Osteocyte (in vitro differentiated cells): ENCODE data around the gene GBP7. TPM values are rescaled to one million over a fixed set of nuclear protein-coding genes. Genes with fewer than 3 reads are reported as not detected.

Experiments used
- DNase-seq: peaks from one replicate; pipeline ENCODE4 v3.0.0; 2021; ENCODE audit warnings: mixed read lengths; ENCODE audit not compliant: unreplicated experiment; ENCODE audit errors: extremely low spot score
- H3K27ac Mint-ChIP-seq: one replicate; pipeline ENCODE4 v1.8.0; 2021; ENCODE audit warnings: mild to moderate bottlenecking, mixed read lengths; ENCODE audit not compliant: unreplicated experiment
- H3K27me3 Mint-ChIP-seq: one replicate; pipeline ENCODE4 v1.8.0; 2021; ENCODE audit warnings: mixed read lengths; ENCODE audit not compliant: unreplicated experiment
- H3K36me3 Mint-ChIP-seq: one replicate; pipeline ENCODE4 v1.8.0; 2021; ENCODE audit warnings: mixed read lengths; ENCODE audit not compliant: unreplicated experiment
- H3K4me1 Mint-ChIP-seq: one replicate; pipeline ENCODE4 v1.8.0; 2021; ENCODE audit warnings: mixed read lengths; ENCODE audit not compliant: unreplicated experiment
- H3K4me3 Mint-ChIP-seq: one replicate; pipeline ENCODE4 v1.8.0; 2021; ENCODE audit warnings: mild to moderate bottlenecking, moderate library complexity, mixed read lengths; ENCODE audit not compliant: unreplicated experiment
- H3K9me3 Mint-ChIP-seq: one replicate; pipeline ENCODE4 v1.8.0; 2021; ENCODE audit warnings: mixed read lengths; ENCODE audit not compliant: unreplicated experiment
- total RNA-seq: library from RNA; stranded (reverse); gene quantifications from 2 replicates; pipeline ENCODE4 v1.2.1, GENCODE V29; 2021
- TF ChIP-seq, protein P1 (sequence below): fragments of 200-600 bp; sonication (generic); IDR thresholded peaks from 2 replicates; pipeline ENCODE4 v1.5.0; 2021; ENCODE audit warnings: antibody characterized with exemption, mild to moderate bottlenecking, moderate library complexity

Gene GBP7
- total RNA-seq, 1 donor from 2014 or later, result not detected

DNA sequence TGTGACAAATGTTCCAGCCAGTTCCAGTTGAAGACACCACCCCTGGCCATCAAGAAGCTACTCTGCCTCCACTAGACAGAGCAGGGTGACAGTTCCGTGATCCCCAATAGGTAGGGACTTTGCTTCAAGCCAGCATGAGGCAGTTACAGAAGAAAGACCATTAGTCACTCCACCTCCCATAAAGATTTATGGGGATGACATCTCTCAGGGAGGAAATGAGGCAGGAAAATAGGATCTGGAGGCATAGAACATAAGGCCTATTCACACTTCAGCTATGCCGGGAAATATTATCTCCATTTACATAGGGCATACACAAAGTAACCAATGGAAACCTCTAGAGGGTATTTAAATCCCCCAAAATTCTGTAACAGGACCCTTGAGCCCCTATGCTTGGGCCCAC is 3.5 kb upstream of the GBP7 start:
- TF ChIP-seq, protein P1, sequence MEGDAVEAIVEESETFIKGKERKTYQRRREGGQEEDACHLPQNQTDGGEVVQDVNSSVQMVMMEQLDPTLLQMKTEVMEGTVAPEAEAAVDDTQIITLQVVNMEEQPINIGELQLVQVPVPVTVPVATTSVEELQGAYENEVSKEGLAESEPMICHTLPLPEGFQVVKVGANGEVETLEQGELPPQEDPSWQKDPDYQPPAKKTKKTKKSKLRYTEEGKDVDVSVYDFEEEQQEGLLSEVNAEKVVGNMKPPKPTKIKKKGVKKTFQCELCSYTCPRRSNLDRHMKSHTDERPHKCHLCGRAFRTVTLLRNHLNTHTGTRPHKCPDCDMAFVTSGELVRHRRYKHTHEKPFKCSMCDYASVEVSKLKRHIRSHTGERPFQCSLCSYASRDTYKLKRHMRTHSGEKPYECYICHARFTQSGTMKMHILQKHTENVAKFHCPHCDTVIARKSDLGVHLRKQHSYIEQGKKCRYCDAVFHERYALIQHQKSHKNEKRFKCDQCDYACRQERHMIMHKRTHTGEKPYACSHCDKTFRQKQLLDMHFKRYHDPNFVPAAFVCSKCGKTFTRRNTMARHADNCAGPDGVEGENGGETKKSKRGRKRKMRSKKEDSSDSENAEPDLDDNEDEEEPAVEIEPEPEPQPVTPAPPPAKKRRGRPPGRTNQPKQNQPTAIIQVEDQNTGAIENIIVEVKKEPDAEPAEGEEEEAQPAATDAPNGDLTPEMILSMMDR, result no peak
- no peak for DNase-seq
- Mint-ChIP-seq H3K4me1 (no peaks in the 10 kb centered on the region), H3K4me3 (no peak overlapping the region), H3K36me3 (no peaks in the 10 kb centered on the region), H3K27me3 (no peaks in the 10 kb centered on the region), H3K9me3 (peaks cover 6% of the 10 kb centered on the region), H3K27ac (no peak overlapping the region)

DNA sequence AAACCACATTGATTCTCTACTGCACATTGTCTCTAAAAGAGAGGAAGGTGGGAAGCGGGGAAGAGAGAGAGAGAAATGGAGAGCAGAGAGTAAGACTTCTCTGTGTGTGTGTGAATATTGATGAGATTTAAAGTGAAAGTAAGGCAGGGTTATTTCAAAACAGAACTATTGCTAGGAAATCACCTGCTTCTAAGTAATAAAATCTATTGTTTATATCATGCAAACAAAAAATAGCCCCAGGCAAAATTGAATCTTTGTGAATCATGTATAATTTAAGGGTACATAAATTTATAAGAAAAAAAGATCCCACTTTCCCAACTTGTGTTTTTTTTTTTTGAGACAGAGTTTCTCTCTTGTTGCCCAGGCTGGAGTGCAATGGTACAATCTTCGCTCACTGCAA is 1.2 kb upstream of the GBP7 start:
- H3K27ac Mint-ChIP-seq, result no peak overlapping the region
- peaks cover 5% of the 10 kb centered on the region for H3K27me3 Mint-ChIP-seq
- no peaks in the 10 kb centered on the region for H3K4me1 Mint-ChIP-seq
- no peak overlapping the region for H3K4me3 Mint-ChIP-seq
- TF ChIP-seq, protein P1, result no peak
- no peaks in the 10 kb centered on the region for H3K9me3 Mint-ChIP-seq
- no peaks in the 10 kb centered on the region for H3K36me3 Mint-ChIP-seq
- no peak for DNase-seq

DNA sequence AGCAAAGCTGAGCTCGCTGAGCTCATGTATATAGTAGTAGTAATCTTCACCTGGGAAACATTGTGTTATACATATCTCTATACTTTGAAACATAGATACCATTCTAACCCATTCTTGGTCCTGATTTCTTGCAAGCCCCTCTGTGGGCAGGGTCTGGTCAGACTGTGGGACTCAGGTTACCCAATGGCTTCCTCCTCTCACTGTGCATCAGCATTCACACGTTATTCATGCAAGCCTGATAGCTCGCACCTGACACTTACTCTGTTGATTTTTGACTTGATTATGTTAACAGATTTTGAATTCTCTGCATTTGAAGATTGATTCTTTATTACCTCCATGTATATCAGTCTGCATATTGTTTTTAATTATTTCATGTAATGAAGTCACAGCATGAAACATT is 1.3 kb downstream of the GBP7 start:
- TF ChIP-seq, protein P1, result no peak
- Mint-ChIP-seq H3K27me3 (peaks cover 5% of the 10 kb centered on the region), H3K36me3 (no peaks in the 10 kb centered on the region), H3K4me1 (no peaks in the 10 kb centered on the region), H3K27ac (no peak overlapping the region), H3K9me3 (no peaks in the 10 kb centered on the region), H3K4me3 (no peak overlapping the region)
- no peak for DNase-seq

DNA sequence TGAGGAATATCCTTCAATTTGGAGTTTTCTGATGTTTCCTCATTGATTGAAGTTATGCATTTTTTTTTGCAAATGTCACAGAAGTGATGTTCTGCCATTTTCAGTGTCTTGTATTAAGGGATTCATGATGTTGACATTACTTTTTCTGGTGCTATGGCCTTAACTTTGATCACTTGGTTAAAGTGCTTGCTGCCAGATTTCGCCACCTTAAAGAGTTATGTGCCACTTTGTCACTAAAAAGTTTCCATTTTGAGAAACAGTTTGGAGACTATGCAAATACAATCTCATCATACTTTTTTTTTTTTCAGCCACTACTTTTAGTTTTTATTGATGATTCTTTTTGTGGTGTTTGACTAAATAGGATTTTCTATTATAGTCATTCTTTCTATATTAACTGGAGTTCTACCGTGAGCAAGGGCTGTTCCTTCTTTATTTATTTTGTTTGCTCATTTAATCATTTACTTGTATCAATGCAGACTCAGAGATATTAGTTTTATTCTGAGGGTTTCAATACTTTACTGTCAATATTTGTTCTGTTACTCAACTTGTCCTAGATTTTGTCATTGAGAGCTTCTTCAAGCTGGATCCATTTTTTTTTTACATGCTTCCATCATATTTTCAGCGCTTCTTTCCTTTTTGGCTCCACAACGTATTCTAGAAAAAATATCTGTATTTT is 3.2 kb downstream of the GBP7 start:
- H3K27me3 Mint-ChIP-seq, result peaks cover 5% of the 10 kb centered on the region
- H3K36me3 Mint-ChIP-seq, result no peaks in the 10 kb centered on the region
- no peak overlapping the region for H3K27ac Mint-ChIP-seq
- H3K9me3 Mint-ChIP-seq, result no peaks in the 10 kb centered on the region
- TF ChIP-seq, protein P1, result no peak
- H3K4me3 Mint-ChIP-seq, result no peak overlapping the region
- DNase-seq, result no peak
- no peaks in the 10 kb centered on the region for H3K4me1 Mint-ChIP-seq

DNA sequence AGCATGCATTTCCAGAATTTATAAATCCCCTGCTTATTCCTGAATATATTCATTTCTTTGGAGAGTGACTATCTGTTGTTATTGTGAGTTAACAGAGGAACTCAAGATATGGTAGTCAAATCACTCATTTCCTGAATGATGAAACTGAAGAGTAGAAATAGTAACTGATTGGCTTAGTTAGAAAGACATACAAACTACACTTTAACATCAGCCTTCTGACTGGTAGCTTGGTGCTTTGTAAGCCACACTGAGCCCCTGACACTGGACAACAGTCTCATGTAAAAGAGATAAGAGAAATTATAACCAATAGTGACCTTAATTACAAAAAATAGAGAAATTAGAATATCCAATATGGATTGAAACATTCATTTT is 4.8 kb downstream of the GBP7 start:
- no peak for DNase-seq
- peaks cover 5% of the 10 kb centered on the region for H3K27me3 Mint-ChIP-seq
- H3K9me3 Mint-ChIP-seq, result no peaks in the 10 kb centered on the region
- no peaks in the 10 kb centered on the region for H3K36me3 Mint-ChIP-seq
- TF ChIP-seq, protein P1, result no peak
- H3K4me3 Mint-ChIP-seq, result no peak overlapping the region
- H3K27ac Mint-ChIP-seq, result no peak overlapping the region
- no peaks in the 10 kb centered on the region for H3K4me1 Mint-ChIP-seq
